Measurements from ENCODE around the gene P3H2. TPM values are rescaled to one million over a fixed set of nuclear protein-coding genes. Genes with fewer than 3 reads are reported as not detected.

Gene P3H2
- total and polyA plus RNA-seq, 2 experiments from 2014 or later, result 14.5 TPM

- no peak overlapping the region for H2AFZ ChIP-seq
- H3K79me2 ChIP-seq, result peaks cover 2% of the 10 kb centered on the region
- no peaks in the 10 kb centered on the region for H3K27me3 ChIP-seq
- no peaks in the 10 kb centered on the region for H3K36me3 ChIP-seq (replicated peaks; ENCODE audit: insufficient read depth, low read depth)
- H3K4me2 ChIP-seq, result no peak overlapping the region
- H3K9me3 ChIP-seq (ENCODE audit: low read depth), result no peaks in the 10 kb centered on the region
- H4K20me1 ChIP-seq (ENCODE audit: insufficient read depth, poor library complexity, severe bottlenecking), result no peaks in the 10 kb centered on the region
- peaks cover 20% of the 10 kb centered on the region for H3K4me1 ChIP-seq (ENCODE audit: insufficient read depth)
- H3K4me3 ChIP-seq, result no peak overlapping the region
- H3K27ac ChIP-seq, result no peak overlapping the region
- no peak for DNase-seq (ENCODE audit: low spot score)
- no peaks in the 10 kb centered on the region for H3K9me2 ChIP-seq (replicated peaks; ENCODE audit: insufficient read depth)
- TF ChIP-seq CTCF (IDR thresholded peaks at IDR 0.05; ENCODE audit: poor library complexity), result no peak
- no peak for TF ChIP-seq EZH2 (IDR thresholded peaks at IDR 0.05; ENCODE audit: borderline replicate concordance)
- TF ChIP-seq EZH2phosphoT487 (IDR thresholded peaks at IDR 0.05; ENCODE audit: low read depth, severe bottlenecking, unreplicated experiment), result no peak
- WGBS (ENCODE audit: low lambda C conversion rate, missing lambda C conversion rate), result 74% methylated on average over 1 of the region's 1 CpG
Observed at GRCh38 chr3:190009614-190010013, 111.1 kb downstream of the P3H2 start.

GRCh38 chr3:190008432-190008831 lies 112.3 kb downstream of the P3H2 start:
- Histone ChIP-seq H3K9me2 (replicated peaks; ENCODE audit: insufficient read depth) (no peaks in the 10 kb centered on the region), H4K20me1 (ENCODE audit: insufficient read depth, poor library complexity, severe bottlenecking) (no peaks in the 10 kb centered on the region), H3K4me1 (ENCODE audit: insufficient read depth) (peaks cover 15% of the 10 kb centered on the region), H2AFZ (no peak overlapping the region), H3K4me3 (no peak overlapping the region), H3K36me3 (replicated peaks; ENCODE audit: insufficient read depth, low read depth) (no peaks in the 10 kb centered on the region), H3K4me2 (no peak overlapping the region), H3K27me3 (no peaks in the 10 kb centered on the region), H3K27ac (peak overlapping the region; percentile 31), H3K9me3 (ENCODE audit: low read depth) (no peaks in the 10 kb centered on the region), H3K79me2 (peaks cover 2% of the 10 kb centered on the region)
- no peak for DNase-seq (ENCODE audit: low spot score)
- 50% methylated on average over 2 of the region's 2 CpGs for WGBS (ENCODE audit: low lambda C conversion rate, missing lambda C conversion rate)
- TF ChIP-seq EZH2phosphoT487 (IDR thresholded peaks at IDR 0.05; ENCODE audit: low read depth, severe bottlenecking, unreplicated experiment) (no peak), EZH2 (IDR thresholded peaks at IDR 0.05; ENCODE audit: borderline replicate concordance) (no peak), CTCF (IDR thresholded peaks at IDR 0.05; ENCODE audit: poor library complexity) (no peak)

- H3K9me2 ChIP-seq (replicated peaks; ENCODE audit: insufficient read depth), result no peaks in the 10 kb centered on the region
- H3K36me3 ChIP-seq (replicated peaks; ENCODE audit: insufficient read depth, low read depth), result no peaks in the 10 kb centered on the region
- peaks cover 4% of the 10 kb centered on the region for H3K4me1 ChIP-seq (ENCODE audit: insufficient read depth)
- H3K79me2 ChIP-seq, result peaks cover 2% of the 10 kb centered on the region
- H3K27ac ChIP-seq, result peak overlapping the region; percentile 10
- TF ChIP-seq EZH2 (IDR thresholded peaks at IDR 0.05; ENCODE audit: borderline replicate concordance) (no peak), CTCF (IDR thresholded peaks at IDR 0.05; ENCODE audit: poor library complexity) (no peak), EZH2phosphoT487 (IDR thresholded peaks at IDR 0.05; ENCODE audit: low read depth, severe bottlenecking, unreplicated experiment) (no peak)
- WGBS (ENCODE audit: low lambda C conversion rate, missing lambda C conversion rate), result 43% methylated on average over 4 of the region's 4 CpGs
- no peak overlapping the region for H3K4me2 ChIP-seq
- H3K27me3 ChIP-seq, result no peaks in the 10 kb centered on the region
- H3K4me3 ChIP-seq, result no peak overlapping the region
- H3K9me3 ChIP-seq (ENCODE audit: low read depth), result no peaks in the 10 kb centered on the region
- DNase-seq (ENCODE audit: low spot score), result no peak
- no peak overlapping the region for H2AFZ ChIP-seq
- no peaks in the 10 kb centered on the region for H4K20me1 ChIP-seq (ENCODE audit: insufficient read depth, poor library complexity, severe bottlenecking)
Observed at GRCh38 chr3:190005343-190006113, 115.2 kb downstream of the P3H2 start.

Measured in hepatocyte (in vitro differentiated cells).